Coronary artery (tissue), 2 donors: ENCODE data around the gene CNPY4.

ENCODE experiments used
- DNase-seq: peaks from one replicate; pipeline ENCODE4 v3.0.0-alpha.2; 2017; ENCODE audit warnings: low spot score
- H3K27ac ChIP-seq, 2 donors: fragments of 200-600 bp; sonication (generic); one replicate each; pipeline ENCODE4 v1.5.1; 2016 to 2019
- H3K4me3 ChIP-seq: fragments of 200-600 bp; sonication (generic); 2 replicates; pipeline ENCODE4 v1.5.1; 2016; ENCODE audit warnings: mild to moderate bottlenecking, moderate library complexity
- CTCF ChIP-seq: fragments of 200-600 bp; sonication (generic); IDR thresholded peaks from one replicate; pipeline ENCODE4 v1.5.1; 2019; ENCODE audit warnings: antibody characterized with exemption

CNPY4 gene

GRCh38 chr7:100107125-100107737, 12.2 kb upstream of the CNPY4 start:
- no peak overlapping the region for H3K4me3 ChIP-seq
- no peak for TF ChIP-seq CTCF
- no peak for DNase-seq
- H3K27ac ChIP-seq, result no peak overlapping the region

- no peak overlapping the region for H3K4me3 ChIP-seq
- DNase-seq, result no peak
- TF ChIP-seq CTCF, result no peak
- H3K27ac ChIP-seq, result no peak overlapping the region
Observed at GRCh38 chr7:100107890-100108289, 11.5 kb upstream of the CNPY4 start.

- no peak overlapping the region for H3K27ac ChIP-seq
- TF ChIP-seq CTCF, result no peak
- no peak for DNase-seq
- H3K4me3 ChIP-seq, result no peak overlapping the region
Observed at GRCh38 chr7:100109521-100110163, 9.8 kb upstream of the CNPY4 start.

- DNase-seq, result no peak
- H3K27ac ChIP-seq, result no peak overlapping the region
- no peak overlapping the region for H3K4me3 ChIP-seq
Observed at GRCh38 chr7:100111156-100111555, 8.3 kb upstream of the CNPY4 start.

GRCh38 chr7:100111914-100112313, 7.5 kb upstream of the CNPY4 start:
- Histone ChIP-seq H3K4me3 (no peak overlapping the region), H3K27ac (no peak overlapping the region)
- TF ChIP-seq CTCF, result no peak
- DNase-seq, result no peak

More at GRCh38 chr7:100111156-100111555, 8.3 kb upstream of the CNPY4 start:
- TF ChIP-seq CTCF, result no peak

GRCh38 chr7:100115026-100115425, 4.4 kb upstream of the CNPY4 start:
- no peak for TF ChIP-seq CTCF
- no peak for DNase-seq
- no peak overlapping the region for H3K27ac ChIP-seq
- H3K4me3 ChIP-seq, result no peak overlapping the region
